H9 (cell line): ENCODE data around the gene FZD10. TPM values are rescaled to one million over a fixed set of nuclear protein-coding genes. Genes with fewer than 3 reads are reported as not detected.

ENCODE experiments used
- DNase-seq: peaks from one replicate; pipeline ENCODE4 v3.0.0-alpha.2; 2017
- H2AFZ ChIP-seq: one replicate; pipeline ENCODE4 v1.6.1; 2013; ENCODE audit warnings: mild to moderate bottlenecking, low read length, control low read depth, moderate library complexity
- H2AK5ac ChIP-seq: 2 replicates; pipeline ENCODE4 v1.6.1; 2013; ENCODE audit warnings: low read length, control low read depth, mixed read lengths; ENCODE audit not compliant: insufficient read length
- H2BK120ac ChIP-seq: one replicate; pipeline ENCODE4 v1.6.1; 2013; ENCODE audit warnings: low read depth, mild to moderate bottlenecking, low read length, control low read depth, inconsistent platforms; ENCODE audit not compliant: poor library complexity, severe bottlenecking
- H2BK12ac ChIP-seq: 2 replicates; pipeline ENCODE4 v1.6.1; 2013; ENCODE audit warnings: low read length, control low read depth, mixed read lengths, low read depth; ENCODE audit not compliant: insufficient read length
- H2BK15ac ChIP-seq: 2 replicates; pipeline ENCODE4 v1.6.1; 2013; ENCODE audit warnings: low read depth, low read length, control low read depth
- H2BK20ac ChIP-seq: one replicate; pipeline ENCODE4 v1.6.1; 2013; ENCODE audit warnings: low read depth, mild to moderate bottlenecking, low read length, control low read depth, inconsistent platforms; ENCODE audit not compliant: poor library complexity, severe bottlenecking
- H2BK5ac ChIP-seq: 2 replicates; pipeline ENCODE4 v1.6.1; 2013; ENCODE audit warnings: low read length, control low read depth, mixed read lengths; ENCODE audit not compliant: insufficient read length
- H3K14ac ChIP-seq: 2 replicates; pipeline ENCODE4 v1.6.1; 2013; ENCODE audit warnings: low read length, control low read depth; ENCODE audit not compliant: insufficient read depth
- H3K18ac ChIP-seq: 2 replicates; pipeline ENCODE4 v1.6.1; 2013; ENCODE audit warnings: low read depth, mild to moderate bottlenecking, mixed read lengths, low read length, control low read depth; ENCODE audit not compliant: insufficient read length
- H3K23ac ChIP-seq: 2 replicates; pipeline ENCODE4 v1.6.1; 2013; ENCODE audit warnings: low read length, control low read depth, mixed read lengths, low read depth; ENCODE audit not compliant: insufficient read length
- H3K23me2 ChIP-seq: 2 replicates; pipeline ENCODE4 v1.6.1; 2013; ENCODE audit warnings: low read depth, mild to moderate bottlenecking, mixed read lengths, low read length, control low read depth; ENCODE audit not compliant: insufficient read length, poor library complexity, severe bottlenecking
- H3K27ac ChIP-seq: 2 replicates; pipeline ENCODE4 v1.5.1; 2013; ENCODE audit warnings: low read length, control low read depth, mixed read lengths, low read depth; ENCODE audit not compliant: insufficient read length
- H3K27me3 ChIP-seq: 2 replicates; pipeline ENCODE4 v1.6.1; 2013; ENCODE audit warnings: low read length, control low read depth, inconsistent platforms; ENCODE audit not compliant: insufficient read depth
- H3K4ac ChIP-seq: 2 replicates; pipeline ENCODE4 v1.6.1; 2013; ENCODE audit warnings: low read depth, mild to moderate bottlenecking, control low read depth, inconsistent platforms, low read length, moderate library complexity
- H3K4me1 ChIP-seq: 2 replicates; pipeline ENCODE4 v1.6.1; 2013; ENCODE audit warnings: low read length, control low read depth, inconsistent platforms; ENCODE audit not compliant: insufficient read depth
- H3K4me2 ChIP-seq: 2 replicates; pipeline ENCODE4 v1.6.1; 2013; ENCODE audit warnings: low read length, control low read depth, mixed read lengths; ENCODE audit not compliant: insufficient read length, insufficient read depth
- H3K56ac ChIP-seq: 2 replicates; pipeline ENCODE4 v1.6.1; 2013; ENCODE audit warnings: low read depth, mild to moderate bottlenecking, mixed read lengths, low read length, control low read depth; ENCODE audit not compliant: insufficient read length
- H3K79me1 ChIP-seq: 2 replicates; pipeline ENCODE4 v1.6.1; 2013; ENCODE audit warnings: low read depth, mild to moderate bottlenecking, moderate library complexity, low read length, control low read depth, inconsistent platforms; ENCODE audit not compliant: insufficient read depth, poor library complexity, severe bottlenecking
- H3K79me2 ChIP-seq: 2 replicates; pipeline ENCODE4 v1.6.1; 2013; ENCODE audit warnings: low read length, control low read depth, inconsistent platforms; ENCODE audit not compliant: insufficient read depth
- H3K9ac ChIP-seq: 2 replicates; pipeline ENCODE4 v1.6.1; 2013; ENCODE audit warnings: low read length, control low read depth, mixed read lengths; ENCODE audit not compliant: insufficient read length; ENCODE audit errors: extremely low read depth
- H3K9me3 ChIP-seq: one replicate; pipeline ENCODE4 v1.6.1; 2013; ENCODE audit warnings: low read depth, low read length, inconsistent platforms; ENCODE audit not compliant: control insufficient read depth
- H3T11ph ChIP-seq: one replicate; pipeline ENCODE4 v1.6.1; 2013; ENCODE audit warnings: mild to moderate bottlenecking, low read length, control low read depth, inconsistent platforms
- H4K20me1 ChIP-seq: one replicate; pipeline ENCODE4 v1.6.1; 2013; ENCODE audit not compliant: control insufficient read depth, insufficient read length, insufficient read depth
- H4K5ac ChIP-seq: 2 replicates; pipeline ENCODE4 v1.6.1; 2013; ENCODE audit warnings: low read depth, mild to moderate bottlenecking, mixed read lengths, low read length, control low read depth; ENCODE audit not compliant: insufficient read length
- H4K8ac ChIP-seq: replicated peaks from 2 replicates; pipeline ENCODE4 v1.6.1; 2013; ENCODE audit warnings: low read length, control low read depth, mixed read lengths, low read depth; ENCODE audit not compliant: insufficient read length
- H4K91ac ChIP-seq: 2 replicates; pipeline ENCODE4 v1.6.1; 2013; ENCODE audit warnings: low read depth, mild to moderate bottlenecking, moderate library complexity, mixed read lengths, low read length, control low read depth; ENCODE audit not compliant: insufficient read length
- H3K27ac Mint-ChIP-seq, 3 experiments: 2 replicates in 2 of 3; 3 replicates in 1 of 3; pipeline ENCODE4 v1.8.0; 2020 to 2021; ENCODE audit warnings: mixed read lengths in 3 of 3, mild to moderate bottlenecking in 1 of 3, moderate library complexity in 1 of 3
- H3K27me3 Mint-ChIP-seq: 2 replicates; pipeline ENCODE4 v1.8.0; 2021; ENCODE audit warnings: low read depth, mild to moderate bottlenecking, moderate library complexity, mixed read lengths
- H3K36me3 Mint-ChIP-seq, 3 experiments: 2 replicates in 2 of 3; 3 replicates in 1 of 3; pipeline ENCODE4 v1.8.0; 2020 to 2021; ENCODE audit warnings: low read depth in 3 of 3, mixed read lengths in 3 of 3; ENCODE audit not compliant: insufficient read depth in 1 of 3
- H3K4me1 Mint-ChIP-seq, 2 experiments: 2 replicates each; pipeline ENCODE4 v1.8.0; 2020; ENCODE audit warnings: mixed read lengths in 2 of 2
- H3K4me3 Mint-ChIP-seq, 2 experiments: 2 replicates in 1 of 2; 3 replicates in 1 of 2; pipeline ENCODE4 v1.8.0; 2020 to 2021; ENCODE audit warnings: mild to moderate bottlenecking in 2 of 2, mixed read lengths in 2 of 2, moderate library complexity in 1 of 2
- H3K9me3 Mint-ChIP-seq, 2 experiments: 2 replicates in 1 of 2; 3 replicates in 1 of 2; pipeline ENCODE4 v1.8.0; 2020; ENCODE audit warnings: mild to moderate bottlenecking in 2 of 2, mixed read lengths in 2 of 2, moderate library complexity in 1 of 2
- WGBS: extraction: QIAGEN DNeasy Blood & Tissue Kit; methylation state at CpG from one replicate; pipeline ENCODE4 v1.1.7; 2013; ENCODE audit warnings: missing lambda C conversion rate, low lambda C conversion rate, mixed read lengths; ENCODE audit not compliant: insufficient read length; ENCODE audit errors: extremely low coverage; 5-methylcytosine and 5-hydroxymethylcytosine counted together
- total RNA-seq: library from RNA; stranded (reverse); gene quantifications from 2 replicates; pipeline ENCODE4 v1.2.1, GENCODE V29; 2021
- TF ChIP-seq, protein P1 (sequence below): fragments of 200-600 bp; sonication (generic); conservative IDR thresholded peaks from 3 replicates; pipeline ENCODE4 v1.8.0; 2021; ENCODE audit warnings: antibody characterized with exemption, mild to moderate bottlenecking

The FZD10 gene
- total RNA-seq, 1 experiment from 2014 or later = 1.0 TPM

DNA sequence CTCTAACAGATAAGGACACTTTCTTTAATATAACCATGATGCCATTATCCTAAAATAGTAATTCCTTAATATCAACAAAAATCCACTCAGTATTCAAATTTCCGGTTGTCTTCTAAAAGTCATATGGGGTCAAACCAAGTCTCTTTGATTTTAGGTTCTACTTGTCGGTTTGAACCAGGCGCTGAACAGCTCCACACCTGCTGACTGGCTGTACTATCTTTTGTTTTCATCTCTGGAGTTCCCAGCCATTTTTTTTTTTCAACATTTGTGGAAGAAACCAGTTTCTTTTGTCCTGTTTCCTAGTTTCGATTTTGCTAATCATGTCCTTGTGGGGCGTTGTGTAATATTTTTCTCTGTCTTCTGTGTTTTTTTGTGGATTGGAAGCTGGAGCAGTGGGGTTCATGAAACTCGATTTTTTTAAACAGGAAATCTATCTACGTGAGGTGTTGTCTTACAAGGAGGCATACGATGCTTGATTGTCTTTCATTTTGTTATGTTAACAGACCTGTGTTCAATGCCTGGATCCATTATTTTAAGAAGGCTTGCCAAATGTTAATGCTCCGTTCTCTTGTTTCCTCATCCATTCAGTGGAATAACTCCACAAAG is 50.2 kb downstream of the FZD10 start:
- Mint-ChIP-seq H3K9me3 (peaks cover 0 to 7% of the 10 kb centered on the region in 2 experiments; a peak in 2 of 5 replicates), H3K4me3 (no peak overlapping the region), H3K36me3 (no peaks in the 10 kb centered on the region; a peak in 2 of 7 replicates), H3K27me3 (peaks cover 69% of the 10 kb centered on the region), H3K27ac (0 out of 7 replicates have a peak overlapping the region, but pooled peaks of 1 of the 3 experiments have one; percentile 1), H3K4me1 (peaks cover 8 to 24% of the 10 kb centered on the region in 2 experiments)
- Histone ChIP-seq H3K4me2 (no peak overlapping the region), H3K27me3 (peaks cover 2% of the 10 kb centered on the region), H4K8ac (no peak overlapping the region), H2BK5ac (no peak overlapping the region), H3K23ac (no peak overlapping the region), H3K9me3 (no peaks in the 10 kb centered on the region), H4K20me1 (no peaks in the 10 kb centered on the region), H3K4ac (no peak overlapping the region), H4K5ac (no peak overlapping the region), H3K4me1 (no peaks in the 10 kb centered on the region; the same call in 1 of the 2 replicates), H3K27ac (no peak overlapping the region), H4K91ac (no peak overlapping the region), H2BK120ac (no peak overlapping the region), H3K56ac (no peak overlapping the region), H2BK20ac (no peak overlapping the region), H2AK5ac (no peak overlapping the region), H3K79me2 (no peaks in the 10 kb centered on the region), H3T11ph (no peak overlapping the region), H3K9ac (no peak overlapping the region), H2BK12ac (no peak overlapping the region), H2AFZ (no peak overlapping the region), H3K79me1 (no peaks in the 10 kb centered on the region), H3K23me2 (no peaks in the 10 kb centered on the region), H3K18ac (no peak overlapping the region), H2BK15ac (no peak overlapping the region), H3K14ac (no peak overlapping the region)
- DNase-seq = no peak
- WGBS = no CpG with 5 or more reads among the region's 9 CpGs
- TF ChIP-seq, protein P1, sequence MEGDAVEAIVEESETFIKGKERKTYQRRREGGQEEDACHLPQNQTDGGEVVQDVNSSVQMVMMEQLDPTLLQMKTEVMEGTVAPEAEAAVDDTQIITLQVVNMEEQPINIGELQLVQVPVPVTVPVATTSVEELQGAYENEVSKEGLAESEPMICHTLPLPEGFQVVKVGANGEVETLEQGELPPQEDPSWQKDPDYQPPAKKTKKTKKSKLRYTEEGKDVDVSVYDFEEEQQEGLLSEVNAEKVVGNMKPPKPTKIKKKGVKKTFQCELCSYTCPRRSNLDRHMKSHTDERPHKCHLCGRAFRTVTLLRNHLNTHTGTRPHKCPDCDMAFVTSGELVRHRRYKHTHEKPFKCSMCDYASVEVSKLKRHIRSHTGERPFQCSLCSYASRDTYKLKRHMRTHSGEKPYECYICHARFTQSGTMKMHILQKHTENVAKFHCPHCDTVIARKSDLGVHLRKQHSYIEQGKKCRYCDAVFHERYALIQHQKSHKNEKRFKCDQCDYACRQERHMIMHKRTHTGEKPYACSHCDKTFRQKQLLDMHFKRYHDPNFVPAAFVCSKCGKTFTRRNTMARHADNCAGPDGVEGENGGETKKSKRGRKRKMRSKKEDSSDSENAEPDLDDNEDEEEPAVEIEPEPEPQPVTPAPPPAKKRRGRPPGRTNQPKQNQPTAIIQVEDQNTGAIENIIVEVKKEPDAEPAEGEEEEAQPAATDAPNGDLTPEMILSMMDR = no peak
